Gastrocnemius medialis (tissue), 4 donors: ENCODE measurements around the gene TPK1.

ENCODE experiments used
- POLR2A ChIP-seq, 2 donors: fragments of 450-650 bp; IDR thresholded peaks; one replicate each; pipeline ENCODE4 v1.6.1; 2017; ENCODE audit warnings: antibody characterized with exemption in 2 of 2, mild to moderate bottlenecking in 2 of 2, moderate library complexity in 2 of 2
- TF ChIP-seq, protein P1 (sequence below), 5 experiments: fragments of 450-650 bp in 3 of 5; fragments of 200-600 bp in 2 of 5; sonication (generic) in 2 of 5; IDR thresholded peaks in 4 of 5; conservative IDR thresholded peaks in 1 of 5; 1 replicate in 4 of 5; 2 replicates in 1 of 5; pipeline ENCODE4 v1.5.1; 2016 to 2019; ENCODE audit warnings: antibody characterized with exemption in 5 of 5, mild to moderate bottlenecking in 3 of 5, moderate library complexity in 3 of 5

DNA sequence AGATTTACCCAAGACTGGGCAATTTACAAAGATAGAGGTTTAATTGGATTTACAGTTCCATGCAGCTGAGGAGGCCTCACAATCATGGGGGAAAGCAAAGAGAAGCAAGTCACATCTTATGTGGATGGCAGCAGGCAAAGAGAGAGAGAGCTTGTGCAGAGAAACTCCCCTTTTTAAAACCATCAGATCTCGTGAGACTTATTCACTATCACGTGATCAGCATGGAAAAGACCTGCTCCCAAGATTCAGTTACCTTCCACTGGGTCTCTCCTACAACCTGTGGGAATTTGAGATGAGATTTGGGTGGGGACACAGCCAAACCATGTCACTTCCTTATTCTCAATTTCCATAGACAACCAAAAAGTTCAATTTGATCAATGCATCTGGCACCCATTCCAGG is 407.4 kb downstream of the TPK1 start:
- no peak for TF ChIP-seq POLR2A (IDR thresholded peaks at IDR 0.05)
- TF ChIP-seq, protein P1, sequence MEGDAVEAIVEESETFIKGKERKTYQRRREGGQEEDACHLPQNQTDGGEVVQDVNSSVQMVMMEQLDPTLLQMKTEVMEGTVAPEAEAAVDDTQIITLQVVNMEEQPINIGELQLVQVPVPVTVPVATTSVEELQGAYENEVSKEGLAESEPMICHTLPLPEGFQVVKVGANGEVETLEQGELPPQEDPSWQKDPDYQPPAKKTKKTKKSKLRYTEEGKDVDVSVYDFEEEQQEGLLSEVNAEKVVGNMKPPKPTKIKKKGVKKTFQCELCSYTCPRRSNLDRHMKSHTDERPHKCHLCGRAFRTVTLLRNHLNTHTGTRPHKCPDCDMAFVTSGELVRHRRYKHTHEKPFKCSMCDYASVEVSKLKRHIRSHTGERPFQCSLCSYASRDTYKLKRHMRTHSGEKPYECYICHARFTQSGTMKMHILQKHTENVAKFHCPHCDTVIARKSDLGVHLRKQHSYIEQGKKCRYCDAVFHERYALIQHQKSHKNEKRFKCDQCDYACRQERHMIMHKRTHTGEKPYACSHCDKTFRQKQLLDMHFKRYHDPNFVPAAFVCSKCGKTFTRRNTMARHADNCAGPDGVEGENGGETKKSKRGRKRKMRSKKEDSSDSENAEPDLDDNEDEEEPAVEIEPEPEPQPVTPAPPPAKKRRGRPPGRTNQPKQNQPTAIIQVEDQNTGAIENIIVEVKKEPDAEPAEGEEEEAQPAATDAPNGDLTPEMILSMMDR (IDR thresholded peaks at IDR 0.05 in 4 of 5, conservative IDR thresholded peaks at IDR 0.05 in 1 of 5) = no peak
